SKM-1 (cell line): ENCODE measurements around the gene LSMEM2.
"Not testable (repeated sequence)": the region's sequence is repeated elsewhere in the genome, so short reads cannot be mapped to it uniquely, and the experiment has no call there.

Experiments
- DNase-seq: peaks from one replicate; lab custom pipeline; 2025; ENCODE audit not compliant: unreplicated experiment; lab: John Stamatoyannopoulos, UW

LSMEM2 gene

DNA sequence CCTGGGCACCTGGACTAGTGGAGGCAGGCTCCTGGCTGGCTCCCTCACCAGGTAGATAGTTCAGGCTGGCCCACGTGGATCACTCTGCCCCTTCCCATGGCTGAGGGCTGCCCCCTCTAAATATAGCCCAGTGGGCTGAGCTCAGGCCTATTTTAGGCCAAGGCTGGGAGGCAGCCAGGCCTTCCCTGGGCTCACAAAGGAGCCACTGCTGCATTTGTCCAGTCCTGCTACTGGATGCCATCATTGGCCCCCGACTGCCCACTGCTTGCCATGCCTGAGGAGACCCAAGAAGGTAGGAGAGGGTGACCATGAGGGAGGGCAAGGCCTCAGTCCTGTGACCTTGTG, at the start of gene LSMEM2:
TSS of gene LSMEM2 (plus strand) at position 208 of the 345 bp plus-strand sequence. CDS start at position 235, 27 bp downstream.
- no peak for DNase-seq

DNA sequence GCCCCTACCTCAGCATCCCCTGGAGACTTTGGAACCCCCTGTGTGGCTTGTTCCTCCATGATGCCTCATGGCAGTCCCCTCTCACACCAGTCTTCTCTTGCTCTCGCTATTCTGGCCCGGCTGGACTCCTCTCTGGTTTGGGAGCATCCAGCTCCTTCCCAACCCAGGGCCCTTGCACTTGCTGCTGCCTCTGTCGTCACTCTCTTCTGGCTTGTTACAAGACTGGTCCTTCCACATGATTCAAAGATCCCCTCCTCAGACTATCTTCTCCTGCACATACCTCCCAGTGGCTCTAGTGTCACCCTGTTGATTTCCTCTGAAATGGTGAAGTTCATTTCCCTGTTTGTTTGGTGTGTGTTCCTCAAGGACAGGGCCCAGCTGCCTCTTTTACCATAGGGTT, 49.4 kb upstream of the LSMEM2 start:
- DNase-seq: no peak

DNA sequence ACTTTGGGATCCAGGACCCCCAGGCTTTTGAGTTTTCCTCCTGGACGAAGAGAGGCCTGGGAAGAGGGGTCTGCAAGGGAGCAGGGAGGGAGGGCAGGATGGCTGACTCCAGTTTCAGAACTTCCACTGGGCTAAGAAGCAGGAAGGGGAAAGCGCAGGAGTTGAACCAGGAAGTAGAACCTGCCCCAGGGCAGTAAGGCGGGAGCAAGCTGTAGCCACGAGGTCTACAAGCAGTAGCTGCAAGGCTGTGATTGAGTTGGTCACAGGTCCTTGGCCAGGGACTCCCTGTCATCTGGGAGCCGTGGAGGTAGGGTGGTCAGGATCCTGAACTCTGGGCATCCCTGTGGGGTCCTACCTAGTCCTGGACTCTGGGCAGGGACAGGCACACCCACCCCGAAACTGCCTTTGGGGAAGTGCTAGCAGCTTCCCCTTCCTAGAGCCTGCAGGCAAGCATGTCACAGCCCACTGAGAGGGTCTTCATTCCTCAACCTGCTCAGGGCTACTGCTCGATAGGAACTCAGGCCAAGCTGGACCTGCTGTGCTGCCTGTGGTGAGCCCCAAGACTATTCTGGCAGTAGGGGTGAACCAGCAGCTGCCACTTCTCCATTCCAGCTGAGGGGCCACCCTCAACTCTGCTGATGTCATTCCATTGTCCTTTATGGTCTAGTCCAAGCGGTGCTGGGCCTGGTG, 48.6 kb upstream of the LSMEM2 start:
- DNase-seq: peak; percentile 26

DNA sequence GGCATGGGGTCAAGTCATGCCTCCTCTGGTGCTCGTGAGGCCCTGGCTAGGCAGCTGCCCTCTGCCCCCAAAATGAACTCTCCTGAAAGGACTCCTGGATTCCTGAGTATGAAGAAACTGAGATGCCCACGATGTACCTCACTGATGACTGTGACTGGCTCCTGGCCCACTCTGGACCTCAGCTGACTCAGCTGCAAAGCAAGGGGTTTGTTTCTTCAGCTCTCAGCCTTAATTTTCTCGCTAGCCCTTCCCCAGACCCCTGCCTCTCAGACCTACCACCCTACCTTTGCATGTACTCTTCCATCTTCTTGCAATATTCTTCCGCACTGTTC, 48.1 kb upstream of the LSMEM2 start:
- DNase-seq: no peak

DNA sequence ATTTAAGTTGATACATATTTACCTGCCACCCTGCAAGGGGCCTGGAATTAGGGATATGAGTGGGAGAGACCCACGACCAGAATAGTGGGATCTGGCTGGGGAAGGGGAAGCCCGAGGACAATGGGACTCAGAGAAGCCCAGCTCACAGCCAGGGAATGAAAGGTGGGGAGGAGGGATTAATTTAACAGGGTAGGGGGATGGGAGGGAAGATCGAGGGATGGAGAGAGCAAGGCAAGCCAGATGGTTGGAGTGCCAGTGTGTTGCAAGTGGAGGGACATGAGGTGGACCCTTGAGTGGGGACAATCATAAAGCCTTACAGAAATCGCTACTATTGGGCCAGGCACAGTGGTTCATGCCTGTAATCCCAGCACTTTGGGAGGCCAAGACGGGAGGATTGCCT, 47.3 kb upstream of the LSMEM2 start:
- no peak for DNase-seq

DNA sequence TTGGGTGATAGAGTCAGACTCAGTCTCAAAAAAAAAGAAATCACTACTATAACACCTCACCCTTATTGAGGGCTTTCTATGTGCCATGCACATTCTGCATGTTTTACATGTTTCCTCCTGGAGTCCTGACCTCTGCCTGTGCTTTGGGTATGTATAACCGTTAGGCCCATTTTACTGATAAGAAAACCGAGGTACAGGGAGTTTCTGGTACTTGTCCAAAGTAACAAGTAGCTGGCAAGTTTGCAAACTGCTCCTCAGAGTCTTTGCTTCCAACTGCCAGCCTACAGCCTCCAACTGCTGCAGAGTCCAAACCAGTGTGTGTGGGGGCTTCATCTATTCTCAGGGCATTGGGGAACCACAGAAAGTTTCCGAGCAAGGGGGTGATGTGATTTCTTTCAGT, 46.6 kb upstream of the LSMEM2 start:
- no peak for DNase-seq

DNA sequence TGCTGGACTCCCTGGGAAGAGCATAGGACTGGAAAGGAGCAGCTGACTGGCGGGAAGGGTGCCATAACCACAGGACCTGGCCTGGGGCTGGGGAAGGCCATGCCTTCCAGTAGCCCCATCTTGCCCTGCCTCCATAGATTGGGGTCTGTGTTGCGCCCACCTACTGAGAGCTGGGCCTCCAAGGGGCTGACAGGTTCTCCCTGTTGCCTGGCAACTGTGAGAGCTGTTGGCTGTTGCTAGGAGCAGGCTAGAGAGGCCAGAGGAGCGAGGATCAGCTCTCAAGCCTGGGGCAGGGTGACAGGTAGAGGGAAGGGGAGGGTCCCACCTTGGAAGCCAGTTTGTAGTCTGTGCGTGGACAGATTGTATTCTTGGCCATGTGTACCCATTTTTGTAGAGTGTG, 45.7 kb upstream of the LSMEM2 start:
- no peak for DNase-seq

DNA sequence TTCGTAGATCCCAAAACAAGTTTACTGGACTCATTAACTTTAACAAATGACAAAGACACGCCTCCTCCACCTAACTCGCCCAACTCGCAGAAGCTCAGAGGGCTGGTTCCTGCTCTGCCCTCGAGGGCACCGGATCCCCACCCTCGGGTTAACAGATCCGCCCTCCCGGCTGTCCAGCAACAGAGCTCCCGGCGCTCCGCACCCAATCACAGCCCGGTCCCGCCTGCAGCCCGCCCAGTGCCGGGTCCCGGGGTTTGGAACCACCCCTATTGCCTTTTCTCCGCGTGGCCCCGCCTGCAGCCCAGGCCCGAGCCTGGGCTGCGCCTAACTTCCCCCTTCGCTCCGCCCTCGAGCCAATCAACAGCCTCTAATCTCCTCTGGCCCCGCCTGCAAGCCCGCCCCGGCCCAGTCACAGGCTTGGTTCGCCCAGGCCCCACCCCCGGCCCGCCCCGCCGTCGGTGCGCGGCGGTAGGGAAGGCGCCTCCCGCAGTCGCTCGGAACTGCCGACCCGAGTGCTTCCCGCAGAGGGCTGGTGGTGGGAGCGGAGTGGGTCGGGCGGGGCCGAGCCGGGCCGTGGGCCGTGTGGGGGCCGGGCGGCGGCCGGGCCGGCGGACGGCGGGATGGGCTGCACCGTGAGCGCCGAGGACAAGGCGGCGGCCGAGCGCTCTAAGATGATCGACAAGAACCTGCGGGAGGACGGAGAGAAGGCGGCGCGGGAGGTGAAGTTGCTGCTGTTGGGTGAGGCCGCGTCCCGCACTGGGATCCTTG, 43.0 kb upstream of the LSMEM2 start, which contains the start of gene GNAI2:
TSS of gene GNAI2 (plus strand) at position 489 of the 768 bp plus-strand sequence. CDS start at position 621, 132 bp downstream.
- peak; percentile 98 for DNase-seq

DNA sequence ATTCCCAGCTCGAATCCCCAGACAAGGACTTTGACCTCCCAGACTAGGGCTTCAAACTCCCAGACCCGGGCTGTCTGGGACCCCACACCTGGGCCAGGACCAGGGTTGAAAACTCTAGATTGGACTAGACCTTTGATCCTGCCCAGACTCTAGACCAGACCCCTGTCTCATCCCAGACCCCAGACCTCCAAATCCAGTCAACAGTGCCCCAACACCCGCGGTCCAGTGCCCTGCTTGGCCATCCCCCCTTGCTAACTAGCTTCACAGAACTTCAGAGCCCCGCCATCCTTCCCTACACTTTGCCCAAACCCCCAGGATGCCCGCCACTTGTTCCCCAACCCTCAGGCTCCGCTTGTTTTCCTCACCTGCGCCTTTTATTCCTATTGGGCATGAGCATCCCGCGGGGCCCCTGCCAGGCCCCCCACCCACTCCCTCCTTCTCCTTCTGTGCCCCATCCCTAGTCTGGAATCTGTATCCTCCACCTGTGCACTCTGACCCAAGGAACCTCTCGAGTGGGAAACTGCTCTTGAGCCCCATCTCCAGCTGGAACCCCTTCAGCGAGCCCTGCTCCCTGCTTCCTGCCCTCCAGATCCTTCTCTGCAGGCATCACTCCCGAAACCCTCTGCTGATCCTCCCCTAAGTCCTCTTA, 42.3 kb upstream of the LSMEM2 start:
- DNase-seq: no peak

DNA sequence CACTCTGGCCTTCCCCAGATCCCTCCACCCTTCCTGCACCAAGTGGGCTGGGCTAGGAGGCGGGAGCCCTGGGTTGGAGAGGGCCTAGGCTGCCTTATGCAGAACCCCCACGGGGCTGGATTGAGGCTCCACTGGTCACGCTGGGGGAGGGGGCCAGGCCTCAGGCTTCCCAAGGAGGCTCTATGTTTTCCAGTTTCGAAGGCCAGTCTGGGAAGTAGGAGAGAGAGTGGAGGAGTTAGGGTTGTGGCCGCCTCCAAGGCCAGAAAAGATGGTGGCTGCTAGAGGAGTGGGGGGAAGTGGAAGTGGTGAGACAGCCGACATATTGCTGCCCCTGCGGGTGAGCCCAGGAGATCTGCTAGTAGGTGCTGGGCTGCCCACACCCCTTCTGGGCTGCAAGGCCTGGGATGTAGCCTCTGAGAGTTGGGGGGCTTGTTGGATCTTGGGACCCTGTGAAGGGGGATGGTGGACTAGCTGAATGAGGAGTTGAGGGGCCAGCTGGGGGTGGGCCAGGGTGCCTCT, 41.7 kb upstream of the LSMEM2 start:
- no peak for DNase-seq

DNA sequence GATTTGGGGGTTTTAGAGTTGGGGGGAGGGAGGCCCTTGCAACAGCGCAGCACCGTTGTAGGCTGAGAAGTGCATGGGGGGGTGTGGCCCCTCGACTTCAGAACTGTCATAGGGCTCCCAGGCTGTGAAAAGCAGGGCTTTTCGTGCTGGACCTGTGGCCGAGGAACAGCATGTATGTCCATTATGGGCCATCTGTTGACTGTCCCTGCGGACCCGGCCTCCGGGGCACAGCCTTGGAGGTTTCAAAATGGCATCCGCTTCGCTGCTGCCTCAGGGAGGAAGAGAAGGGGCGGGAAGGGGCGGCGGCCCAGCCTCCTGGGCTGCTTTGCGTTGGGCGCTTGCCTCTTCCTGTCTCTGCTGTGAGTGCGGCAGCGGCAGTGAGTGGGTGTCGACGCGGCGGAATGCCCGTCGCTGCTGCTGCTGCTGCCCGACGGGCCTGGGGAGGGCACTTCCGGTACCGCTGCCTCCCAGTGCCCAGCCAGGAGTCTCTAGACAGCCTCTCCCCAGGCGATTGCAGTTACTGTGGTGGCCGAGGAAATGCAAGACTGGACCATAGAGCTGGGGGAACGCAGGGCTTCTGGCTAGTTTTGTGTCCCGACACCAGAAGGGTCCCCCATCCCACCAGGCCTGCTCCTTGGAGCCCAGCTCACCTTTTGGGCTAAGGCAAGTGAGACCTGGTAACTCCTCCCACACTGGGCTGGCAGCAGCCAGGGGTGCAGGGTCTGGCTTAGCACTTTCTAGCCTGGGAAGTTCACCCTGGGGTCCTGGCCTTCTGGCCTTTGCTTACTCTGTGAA, 40.9 kb upstream of the LSMEM2 start:
- DNase-seq: peak; percentile 62

DNA sequence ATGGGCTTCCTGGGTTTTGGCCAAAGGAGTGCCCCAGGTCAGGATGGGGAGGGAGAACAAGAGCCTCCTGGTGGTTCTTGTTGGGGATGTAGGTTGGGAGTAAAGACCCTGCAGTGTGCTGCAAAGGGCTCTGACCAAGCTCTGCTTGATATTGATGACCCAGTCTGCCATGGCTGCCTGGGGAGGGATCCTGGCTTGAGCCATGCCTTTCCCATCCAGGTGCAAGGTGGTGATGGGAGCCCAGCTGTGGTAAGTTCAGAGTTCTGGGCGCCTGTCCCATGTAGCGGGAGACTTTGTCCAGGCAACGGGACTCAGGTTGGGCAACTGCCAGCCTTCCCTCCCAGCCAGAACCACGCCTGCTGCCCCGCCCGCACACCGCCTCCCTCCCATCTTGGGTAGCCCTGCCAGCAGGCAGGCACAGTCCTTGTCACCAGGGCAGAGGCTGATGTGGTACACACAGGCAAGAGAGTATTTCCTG, 40.3 kb upstream of the LSMEM2 start:
- no peak for DNase-seq

DNA sequence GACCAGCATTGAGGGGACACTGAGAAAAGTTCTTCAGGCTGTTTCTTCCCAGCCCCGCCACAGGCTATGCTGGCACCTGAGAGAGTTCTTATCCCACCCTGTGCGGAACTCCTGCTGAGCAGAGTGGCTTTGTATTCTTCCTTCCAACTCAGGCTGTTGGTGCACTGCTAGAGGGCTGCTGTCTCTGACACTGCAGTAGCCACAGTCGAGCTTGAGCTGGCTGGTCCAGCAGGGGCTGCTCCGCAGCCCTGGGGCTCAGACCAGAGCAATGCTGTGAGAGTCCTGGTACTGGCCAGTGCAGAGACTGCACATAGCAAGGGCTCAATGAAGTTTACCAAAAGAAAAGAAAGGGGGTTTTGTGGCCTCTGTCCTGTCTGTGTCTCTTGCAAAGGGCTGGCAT, 39.2 kb upstream of the LSMEM2 start:
- no peak for DNase-seq

DNA sequence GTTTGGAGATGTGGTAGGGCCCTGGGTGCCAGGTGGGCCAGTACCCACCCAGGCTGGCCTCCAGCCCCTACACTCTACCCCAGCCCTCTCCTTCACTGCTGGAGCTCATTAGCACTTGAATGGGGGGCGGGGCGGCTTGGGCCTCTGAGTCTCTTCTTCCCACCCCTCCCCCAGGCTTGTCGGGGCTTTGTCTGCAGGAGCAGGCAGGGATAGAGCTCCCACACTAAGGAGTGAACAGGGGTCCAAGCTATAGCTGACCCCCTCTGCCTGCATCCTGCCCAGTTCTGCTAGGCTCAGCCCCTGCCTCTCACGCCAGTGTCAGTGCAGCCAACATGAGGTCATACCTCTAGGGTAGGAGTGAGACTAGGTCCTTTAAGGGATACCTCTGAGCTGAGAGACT, 37.7 kb upstream of the LSMEM2 start:
- DNase-seq: no peak

DNA sequence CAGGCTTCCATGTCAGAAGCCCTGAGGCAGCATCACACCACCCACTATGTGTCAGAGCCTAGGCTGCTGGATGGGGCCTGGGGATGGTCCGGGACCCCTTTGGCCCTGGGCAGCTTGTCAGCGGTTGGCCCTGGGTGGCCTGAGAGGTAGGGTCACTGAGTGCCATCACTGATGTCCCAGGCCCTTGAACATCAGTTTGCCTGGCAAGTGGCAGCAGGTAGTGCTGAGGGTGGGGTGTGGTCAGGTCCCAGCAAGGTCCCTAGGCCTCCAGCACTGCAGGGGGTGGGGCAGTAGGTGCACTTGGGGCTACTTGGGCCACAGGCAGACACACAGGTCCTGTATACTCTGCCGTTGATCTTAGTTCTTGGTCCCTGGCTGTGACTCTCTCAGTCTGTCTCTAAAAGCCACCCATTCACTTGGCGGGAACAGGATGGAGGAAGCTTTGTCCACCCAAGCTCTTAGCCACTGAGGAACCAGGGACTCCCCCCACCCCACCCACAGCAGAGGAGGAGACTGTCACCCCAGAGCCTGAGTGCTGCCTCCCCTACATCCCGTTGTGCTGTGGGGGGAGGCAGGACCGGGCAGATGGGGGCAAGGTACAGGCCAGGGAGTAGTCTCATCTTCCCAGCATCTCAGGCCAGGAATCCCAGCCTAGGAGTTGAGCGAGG, 37.0 kb upstream of the LSMEM2 start:
- DNase-seq: no peak

DNA sequence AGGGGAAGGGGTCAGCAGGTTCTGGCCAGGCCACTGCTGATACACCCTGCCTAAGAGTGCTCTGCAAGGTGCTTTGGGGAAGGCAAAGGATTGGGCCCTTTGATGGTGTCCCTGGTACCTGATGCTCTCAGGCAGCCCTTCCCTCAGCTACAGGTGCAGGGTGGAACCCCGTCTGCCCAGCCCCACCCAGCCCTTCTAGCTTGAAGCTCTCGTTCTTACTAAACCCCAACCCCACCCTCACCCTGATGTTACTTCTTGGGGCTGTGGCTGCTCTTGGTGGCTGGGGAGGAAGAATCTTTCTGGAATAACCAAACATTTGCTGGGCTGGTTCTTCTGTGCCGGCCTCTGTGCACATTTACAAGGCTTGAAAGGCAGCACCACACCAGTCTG, 36.5 kb upstream of the LSMEM2 start:
- DNase-seq: no peak

DNA sequence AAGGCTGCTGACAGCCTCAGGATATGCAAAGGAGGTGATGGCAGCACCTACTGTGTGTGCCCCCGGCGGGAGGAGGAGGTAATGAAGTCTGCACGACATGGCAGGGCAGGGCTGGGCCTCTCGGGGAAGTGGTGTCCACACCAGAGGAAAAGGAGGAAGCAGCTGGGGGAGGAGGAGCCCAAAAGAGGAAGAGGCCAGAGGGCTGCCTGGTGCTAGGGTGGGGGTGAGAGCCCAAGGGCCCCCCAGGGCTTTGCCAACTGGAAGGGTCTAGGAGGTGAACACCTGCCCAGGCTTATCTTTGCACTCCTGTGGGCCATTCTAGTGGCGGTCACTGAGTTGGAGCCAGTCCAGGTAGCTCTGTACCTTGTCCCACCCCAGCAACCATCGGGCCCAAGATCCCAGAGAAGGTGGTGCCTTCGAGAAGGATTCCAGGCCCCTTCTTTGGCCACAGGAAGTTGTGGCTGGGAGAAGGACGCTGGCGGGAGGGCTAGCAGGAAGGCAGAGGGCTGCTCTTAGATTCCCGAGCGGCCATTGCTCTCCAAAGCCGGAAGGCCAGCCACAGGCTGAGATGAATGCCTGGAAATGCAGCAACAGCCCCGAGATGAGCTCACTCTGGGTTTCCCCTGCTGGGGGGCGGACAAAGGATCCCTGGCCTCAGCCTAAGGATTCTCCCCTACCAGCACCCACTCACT, 35.9 kb upstream of the LSMEM2 start:
- peak; percentile 98 for DNase-seq

DNA sequence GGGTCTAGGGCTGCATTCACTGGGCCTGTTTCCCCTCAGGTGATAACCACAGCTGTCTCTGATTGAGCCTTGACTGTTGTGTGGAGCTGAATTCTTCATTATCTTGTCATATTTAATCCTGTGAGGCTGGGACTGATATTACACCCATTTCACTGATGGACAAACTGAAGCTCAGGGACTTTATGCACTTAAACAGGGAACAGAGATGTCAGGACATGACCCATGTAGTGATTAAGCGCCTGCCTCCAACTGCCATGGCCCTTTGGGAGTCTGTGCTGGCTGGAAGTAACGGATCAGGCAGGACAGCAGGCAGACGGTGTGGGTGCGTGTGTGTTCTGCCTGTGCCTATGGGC, 35.4 kb upstream of the LSMEM2 start:
- no peak for DNase-seq

DNA sequence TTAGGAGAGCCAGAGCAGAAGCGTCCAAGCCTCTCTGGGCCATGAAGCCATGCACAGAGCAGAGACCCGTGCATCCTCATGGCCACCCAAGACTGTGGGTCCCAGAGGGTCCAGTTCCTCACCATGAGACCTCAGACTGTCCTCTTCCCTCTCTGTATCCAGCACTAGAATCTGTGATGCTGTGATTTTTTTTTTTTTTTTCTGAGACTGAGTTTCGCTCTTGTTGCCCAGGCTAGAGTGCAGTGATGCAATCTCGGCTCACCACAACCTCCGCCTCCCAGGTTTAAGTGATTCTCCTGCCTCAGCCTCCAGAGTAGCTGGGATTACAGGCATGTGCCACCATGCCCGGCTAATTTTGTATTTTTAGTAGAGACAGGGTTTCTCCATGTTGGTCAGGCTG, 34.1 kb upstream of the LSMEM2 start:
- DNase-seq: not testable (repeated sequence)

DNA sequence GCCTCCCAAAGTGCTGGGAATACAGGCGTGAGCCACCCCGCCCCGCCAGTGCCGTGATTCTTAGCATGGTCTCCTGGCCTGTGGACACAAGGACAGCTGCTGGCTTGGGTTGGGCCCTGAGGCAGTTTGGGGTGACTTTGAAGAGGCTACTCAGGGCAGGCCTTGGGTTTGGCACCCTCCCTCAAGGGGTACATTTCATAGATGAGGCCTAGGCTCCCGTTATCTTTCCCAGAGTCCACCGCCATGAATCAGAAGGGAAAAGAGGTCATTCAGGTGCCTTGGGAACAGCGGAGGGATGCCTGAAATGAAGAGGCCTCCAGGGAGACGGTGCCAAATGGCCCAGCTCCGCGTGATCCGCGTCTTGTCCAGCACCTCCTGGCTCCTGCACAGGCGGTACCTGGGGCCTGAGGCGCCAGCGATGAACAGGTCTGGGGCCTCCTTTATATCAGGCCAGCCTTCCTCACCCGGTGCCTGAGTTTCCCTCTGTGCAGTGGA, 33.6 kb upstream of the LSMEM2 start:
- DNase-seq: no peak
